ENCODE measurements around the gene HAPSTR1.

GRCh38 chr16:9118170-9118569, 26.7 kb downstream of the HAPSTR1 start:
- TF ChIP-seq TAF1 (IDR thresholded peaks at IDR 0.05; ENCODE audit: borderline replicate concordance, insufficient read depth, low read length) (no peak), REST (IDR thresholded peaks at IDR 0.05; ENCODE audit: insufficient read depth in 1 of 2, low read depth in 2 of 2, low read length in 2 of 2) (no peak), POLR2AphosphoS5 (IDR thresholded peaks at IDR 0.05; ENCODE audit: low read depth, low read length) (no peak), SIN3A (IDR thresholded peaks at IDR 0.05; ENCODE audit: borderline replicate concordance, insufficient read depth, low read length) (no peak)
